DMS79 treated with DMSO at 0.1 percent for 48 hours (cell line): ENCODE measurements around the gene ZC3H7A.
A peak's percentile ranks its signal among the peaks of the same experiment; 100 is the strongest.
"Not testable (repeated sequence)": the region's sequence is repeated elsewhere in the genome, so short reads cannot be mapped to it uniquely, and the experiment has no call there.

Source experiments
- DNase-seq: peaks from one replicate; lab custom pipeline; 2025; lab: John Stamatoyannopoulos, UW

ZC3H7A gene

DNA sequence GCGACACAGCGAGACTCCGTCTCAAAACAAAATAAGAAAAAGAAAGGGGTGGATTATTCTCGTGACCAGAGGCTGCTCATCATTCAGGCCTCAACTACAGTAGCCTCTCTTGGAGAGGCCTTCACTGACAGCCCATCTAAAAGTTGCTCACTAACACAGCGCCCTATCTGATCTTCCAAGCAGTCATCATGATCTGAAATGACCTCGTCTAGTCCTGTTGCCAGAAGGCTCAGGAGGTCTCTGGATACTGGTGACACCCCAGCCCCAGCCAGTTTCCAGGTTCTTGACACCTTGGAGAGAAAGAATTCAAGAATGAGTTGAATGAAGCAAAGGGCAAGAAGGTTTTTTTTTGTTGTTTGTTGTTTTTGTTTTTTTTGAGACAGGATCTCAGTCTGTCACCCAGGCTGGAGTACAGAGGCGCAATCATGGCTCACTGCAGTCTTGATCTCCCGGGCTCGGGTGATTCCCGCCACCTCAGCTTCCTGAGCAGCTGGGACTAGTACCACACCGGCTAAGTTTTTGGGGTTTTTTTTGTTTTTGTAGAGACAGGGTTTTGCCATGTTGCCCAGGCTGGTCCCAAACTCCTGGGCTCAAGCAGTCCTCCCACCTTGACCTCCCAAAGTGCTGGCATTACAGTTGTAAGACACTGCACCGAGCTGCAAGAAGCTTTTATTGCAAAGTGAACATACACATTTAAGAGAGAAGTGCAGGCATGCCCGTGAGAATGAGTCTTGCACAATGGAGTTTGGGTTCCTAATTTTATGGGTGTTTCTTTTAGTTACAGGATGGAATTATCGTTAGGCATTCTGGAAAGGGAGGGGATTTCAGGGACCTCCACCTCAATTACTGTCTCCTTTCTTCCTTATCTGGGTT, 2.7 kb upstream of the ZC3H7A start:
- DNase-seq: no peak

DNA sequence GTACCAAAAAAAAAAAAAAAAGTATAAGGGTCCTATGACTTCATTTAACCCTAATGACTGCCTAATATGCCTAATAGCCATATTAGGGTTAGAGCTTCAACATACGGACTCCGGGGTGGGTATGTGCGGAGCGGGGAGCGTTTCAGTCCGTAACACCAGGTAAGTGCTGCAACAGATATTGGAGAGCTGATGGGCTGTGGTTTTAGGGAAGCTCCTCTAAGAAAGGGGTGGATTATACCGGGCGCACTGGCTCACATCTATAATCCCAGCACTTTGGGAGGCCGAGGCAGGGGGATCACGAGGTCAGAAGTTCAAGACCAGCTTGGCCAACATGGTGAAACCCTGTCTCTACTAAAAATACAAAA, 1.9 kb upstream of the ZC3H7A start:
- DNase-seq: no peak

GRCh38 chr16:11797957-11798299, 870 bp upstream of the ZC3H7A start:
- peak; percentile 20 for DNase-seq

DNA sequence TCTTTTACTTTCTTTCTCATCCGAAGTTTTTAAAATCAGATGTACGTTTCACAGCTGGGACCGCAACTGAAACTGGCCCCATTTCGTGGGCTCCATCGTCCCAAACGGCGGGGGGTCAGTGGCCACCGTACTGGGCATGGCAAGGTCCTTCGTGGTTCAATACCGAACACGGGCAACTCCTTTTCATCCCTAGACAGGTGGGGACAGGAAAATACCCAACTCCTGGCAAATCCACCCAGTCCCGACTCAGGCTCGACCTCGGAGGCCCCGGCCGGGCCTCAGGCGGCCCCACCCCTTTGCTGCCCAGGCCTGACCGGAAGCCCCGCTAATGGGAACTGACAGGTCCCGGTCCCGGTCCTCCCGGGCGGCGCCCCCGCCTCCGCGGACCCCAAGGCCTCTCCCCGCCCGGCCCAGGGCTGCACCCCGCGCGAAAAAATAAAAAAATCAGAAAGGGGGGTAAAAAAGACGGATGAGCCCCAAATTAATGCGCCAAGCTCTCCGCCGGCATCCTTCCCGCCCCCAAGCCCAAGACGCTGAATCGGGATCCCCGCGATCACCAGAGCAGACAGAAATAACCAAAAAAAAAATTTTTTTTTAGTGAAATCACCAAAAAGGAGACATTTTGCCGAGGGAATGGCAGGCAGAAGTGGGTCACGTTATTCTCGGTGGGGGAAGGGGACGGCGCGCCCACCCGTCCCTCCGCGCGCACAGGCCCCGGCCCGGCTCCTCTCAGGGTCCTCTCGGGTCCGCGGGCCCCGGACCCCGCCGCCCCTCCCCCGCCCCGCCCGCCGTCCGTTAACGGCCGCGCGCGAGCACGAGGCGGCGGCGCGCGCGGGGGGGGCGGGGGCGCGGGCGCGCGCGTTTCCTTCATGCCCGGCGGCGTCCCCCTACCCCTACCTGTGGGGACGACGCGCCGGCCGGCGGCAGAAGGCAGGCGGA, 562 bp downstream of the ZC3H7A start:
- no peak for DNase-seq

- no peak for DNase-seq
These were observed 1.2 kb downstream of the ZC3H7A start for GRCh38 chr16:11795887-11796226.

- DNase-seq: no peak
These were observed 1.8 kb downstream of the ZC3H7A start for GRCh38 chr16:11794996-11795886.

GRCh38 chr16:11794447-11794846, 2.6 kb downstream of the ZC3H7A start:
- DNase-seq: no peak

DNA sequence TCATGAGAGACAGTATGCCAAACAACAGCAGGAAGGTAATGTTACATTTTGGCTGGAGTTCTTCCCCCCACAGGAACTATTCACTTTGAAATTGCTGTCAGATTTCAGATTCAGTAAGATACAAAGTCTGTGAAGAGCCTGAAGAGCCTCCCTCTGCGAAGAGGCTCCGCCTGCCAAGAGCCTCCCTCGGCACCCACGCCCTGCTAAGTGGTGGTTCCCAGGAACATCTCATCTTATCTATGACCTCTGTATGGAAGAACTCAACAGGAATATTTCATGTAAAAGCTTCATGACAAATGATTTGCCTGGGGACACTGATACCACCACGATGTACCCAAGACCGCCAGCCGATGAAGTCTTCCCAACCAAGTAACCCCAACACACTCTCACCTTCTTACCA, 3.2 kb downstream of the ZC3H7A start:
- DNase-seq: peak; percentile 33

GRCh38 chr16:11792410-11793241, 4.4 kb downstream of the ZC3H7A start:
- DNase-seq: peak; percentile 90

DNA sequence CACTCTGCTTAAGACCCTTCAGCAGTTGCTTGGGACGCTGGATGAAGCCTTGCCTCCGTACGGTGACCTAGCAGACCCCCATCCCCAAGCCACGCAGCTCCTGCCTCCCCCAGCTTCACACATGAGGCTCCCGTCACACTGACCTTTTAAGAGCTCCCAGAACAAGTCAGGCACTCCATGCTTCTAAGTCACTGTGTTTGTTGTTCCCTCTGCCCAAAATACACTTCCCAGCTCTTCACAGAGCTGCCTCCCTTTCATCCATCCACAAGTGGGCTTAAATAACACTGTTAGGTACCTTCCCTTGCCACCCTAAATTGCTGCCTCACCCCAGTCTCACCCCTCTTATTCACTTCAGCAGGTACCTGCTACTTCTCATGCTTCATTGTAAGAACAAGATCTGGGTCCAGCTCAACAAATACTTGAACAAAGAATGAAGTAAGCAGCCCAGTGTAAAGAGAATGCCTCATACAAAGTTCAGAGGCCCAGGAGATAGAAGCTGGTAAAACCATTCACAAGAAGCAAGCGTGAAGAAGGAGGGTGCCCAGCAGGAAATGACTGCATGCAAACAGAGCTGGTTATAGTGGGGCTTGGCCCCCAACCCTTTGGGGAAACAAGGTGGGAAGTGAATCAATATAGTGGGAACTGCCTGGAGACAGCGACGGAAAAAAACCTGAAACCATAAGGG, 5.8 kb downstream of the ZC3H7A start:
- DNase-seq: peak; percentile 84

DNA sequence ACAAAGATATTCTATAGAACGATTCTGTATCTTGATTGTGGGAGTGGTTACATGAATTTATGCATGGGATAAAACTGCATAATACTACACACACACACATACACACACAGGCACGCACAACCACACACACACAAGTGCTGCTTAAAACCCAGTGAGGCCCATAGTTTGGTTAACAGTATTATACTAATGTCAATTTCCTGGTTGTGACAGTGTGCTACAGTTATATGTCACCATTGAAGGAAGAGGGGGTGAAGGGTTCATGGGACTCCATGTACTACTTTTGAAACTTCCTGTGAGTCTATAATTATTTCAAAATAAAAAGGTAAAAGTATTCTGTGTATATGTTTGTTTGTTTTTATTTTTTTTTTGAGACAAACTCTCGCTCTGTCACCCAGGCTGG, 8.1 kb downstream of the ZC3H7A start:
- no peak for DNase-seq

DNA sequence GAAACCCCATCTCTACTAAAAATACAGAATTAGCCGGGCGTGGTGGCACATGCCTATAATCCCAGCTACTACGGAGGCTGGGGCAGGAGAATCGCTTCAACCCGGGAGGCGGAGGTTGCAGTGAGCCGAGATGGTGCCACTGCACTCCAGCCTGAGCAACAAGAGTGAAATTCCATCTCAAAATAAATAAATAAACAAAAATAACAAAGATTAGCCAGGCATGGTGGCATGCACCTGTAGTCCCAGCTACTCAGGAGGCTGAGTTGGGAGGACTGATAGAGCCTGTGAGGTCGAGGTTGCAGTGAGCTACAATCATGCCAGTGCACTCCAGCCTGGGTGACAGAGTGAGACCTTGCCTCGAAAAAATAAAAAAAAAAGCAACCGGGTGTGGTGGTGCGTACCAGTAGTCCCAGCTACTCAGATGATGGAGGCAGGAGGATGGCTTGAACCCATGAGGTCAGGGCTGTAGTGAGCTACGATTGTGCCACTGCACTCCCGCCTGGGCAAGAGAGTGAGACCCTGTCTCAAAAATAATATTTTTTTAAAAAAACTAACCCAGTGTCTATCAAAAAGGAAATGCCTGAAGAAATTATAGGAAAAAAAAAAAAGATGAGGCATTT, 12.0 kb downstream of the ZC3H7A start:
- not testable (repeated sequence) for DNase-seq

DNA sequence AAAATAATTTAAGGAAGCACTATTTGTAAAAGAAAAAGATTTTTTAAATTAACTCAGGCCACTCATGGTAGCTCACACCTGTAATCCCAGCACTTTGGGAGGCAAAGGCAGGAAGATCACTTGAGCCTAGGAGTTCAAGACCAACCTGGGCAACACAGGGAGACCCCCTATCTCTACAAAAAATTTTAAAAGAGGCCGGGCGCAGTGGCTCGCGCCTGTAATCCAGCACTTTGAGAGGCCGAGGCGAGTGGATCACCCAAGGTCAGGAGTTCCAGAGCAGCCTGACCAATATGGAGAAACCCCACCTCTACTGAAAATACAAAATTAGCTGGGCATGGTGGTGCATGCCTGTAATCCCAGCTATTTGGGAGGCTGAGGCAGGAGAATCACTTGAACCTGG, 12.7 kb downstream of the ZC3H7A start:
- not testable (repeated sequence) for DNase-seq

DNA sequence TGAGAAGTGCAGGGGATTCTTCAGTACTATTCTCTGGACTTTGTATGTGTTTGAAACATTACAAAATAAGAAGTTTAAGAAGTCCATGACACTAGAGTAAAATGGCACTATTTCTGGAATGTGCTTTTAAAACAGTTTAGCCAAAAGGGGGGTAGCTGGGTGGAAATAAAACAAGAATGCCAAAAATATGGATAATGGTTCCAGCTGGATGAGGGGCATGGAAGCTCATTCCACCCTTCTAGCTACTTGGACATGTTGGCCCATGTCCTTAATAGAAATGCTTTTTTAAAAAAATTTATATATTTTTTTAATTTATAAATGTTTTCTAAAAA, 13.1 kb downstream of the ZC3H7A start:
- no peak for DNase-seq

DNA sequence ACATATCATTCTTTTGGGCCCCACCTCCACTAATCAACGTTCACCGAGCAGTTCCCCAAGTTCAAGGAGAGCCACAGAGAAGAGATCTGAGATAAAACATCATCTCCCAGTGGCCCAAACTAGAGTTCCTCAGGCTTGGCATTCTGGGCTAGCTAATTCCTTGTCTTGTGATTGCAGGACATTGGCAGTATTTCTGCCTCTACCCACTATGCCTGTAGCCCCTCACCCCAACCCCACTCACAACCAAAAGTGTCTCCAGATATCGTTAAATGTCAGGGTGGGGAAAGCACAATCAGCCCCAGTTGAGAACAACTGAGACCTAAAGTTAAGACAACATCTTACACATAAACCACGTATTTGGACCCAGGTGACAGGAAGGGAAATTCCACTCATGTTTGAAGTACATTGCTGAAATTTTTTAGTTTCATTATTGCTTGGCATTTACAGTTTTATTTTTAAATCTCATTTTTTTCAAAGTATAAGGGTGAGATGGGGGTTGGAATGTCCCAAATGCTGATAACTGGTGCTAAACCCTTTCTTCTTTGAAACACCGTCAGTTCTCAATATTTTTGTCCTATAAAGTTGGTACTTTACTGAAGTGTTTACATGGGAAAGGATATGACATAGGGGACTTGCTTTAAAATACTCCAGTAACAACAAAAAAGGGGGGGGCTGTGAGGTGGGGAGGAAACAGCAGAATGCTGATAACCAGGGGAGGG, 13.6 kb downstream of the ZC3H7A start:
- no peak for DNase-seq

- peak; percentile 21 for DNase-seq
These were observed 15.3 kb downstream of the ZC3H7A start for GRCh38 chr16:11781773-11782172.

DNA sequence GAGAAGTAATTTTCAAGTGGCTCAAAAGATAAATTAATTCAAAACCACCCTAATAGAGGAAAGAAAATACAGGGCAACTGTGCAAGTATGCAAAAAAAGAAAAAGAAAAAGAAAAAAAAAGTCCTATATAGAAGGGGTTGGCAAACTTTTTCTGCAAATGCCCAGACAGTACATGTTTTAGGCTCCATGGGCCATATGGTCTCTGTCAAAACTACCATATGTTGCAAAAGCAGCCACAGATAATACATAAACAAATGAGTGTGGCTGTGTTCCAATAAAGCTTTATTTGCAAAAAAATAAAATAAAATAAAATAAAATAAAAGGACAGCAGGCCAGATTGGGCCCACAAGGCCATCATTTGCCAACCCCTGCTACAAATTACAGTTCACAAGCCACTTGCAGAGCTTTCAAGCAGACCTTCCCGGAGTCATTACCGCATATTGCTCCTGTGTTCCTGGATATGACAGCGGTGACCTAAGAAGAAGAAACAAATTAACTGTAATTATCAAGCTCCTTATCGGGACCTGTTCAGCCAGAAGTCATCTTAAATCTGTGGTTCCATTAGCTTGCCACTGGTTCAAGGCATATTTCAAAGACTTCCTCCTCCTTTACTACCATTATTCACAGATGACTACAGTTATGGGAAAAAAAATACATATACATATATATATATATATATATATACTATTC, 15.9 kb downstream of the ZC3H7A start:
- peak; percentile 13 for DNase-seq

DNA sequence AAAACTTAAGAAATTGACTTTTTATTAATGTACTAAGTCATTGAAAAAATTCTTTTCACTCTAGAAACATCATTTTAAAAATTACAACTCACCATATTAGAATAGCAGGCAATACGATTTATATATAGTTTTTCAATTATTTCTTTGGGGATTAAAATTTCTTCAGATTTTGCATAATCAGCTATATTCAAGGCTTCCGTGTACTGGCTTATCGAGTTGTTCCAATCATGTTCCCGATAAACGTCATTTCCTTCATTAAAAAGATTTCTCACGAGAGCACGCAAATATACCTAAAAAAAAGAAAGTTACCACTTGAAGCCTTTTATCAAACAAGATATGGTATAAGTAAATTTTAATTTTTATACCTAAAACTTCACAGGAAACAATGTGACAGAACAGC, 18.0 kb downstream of the ZC3H7A start:
- no peak for DNase-seq

DNA sequence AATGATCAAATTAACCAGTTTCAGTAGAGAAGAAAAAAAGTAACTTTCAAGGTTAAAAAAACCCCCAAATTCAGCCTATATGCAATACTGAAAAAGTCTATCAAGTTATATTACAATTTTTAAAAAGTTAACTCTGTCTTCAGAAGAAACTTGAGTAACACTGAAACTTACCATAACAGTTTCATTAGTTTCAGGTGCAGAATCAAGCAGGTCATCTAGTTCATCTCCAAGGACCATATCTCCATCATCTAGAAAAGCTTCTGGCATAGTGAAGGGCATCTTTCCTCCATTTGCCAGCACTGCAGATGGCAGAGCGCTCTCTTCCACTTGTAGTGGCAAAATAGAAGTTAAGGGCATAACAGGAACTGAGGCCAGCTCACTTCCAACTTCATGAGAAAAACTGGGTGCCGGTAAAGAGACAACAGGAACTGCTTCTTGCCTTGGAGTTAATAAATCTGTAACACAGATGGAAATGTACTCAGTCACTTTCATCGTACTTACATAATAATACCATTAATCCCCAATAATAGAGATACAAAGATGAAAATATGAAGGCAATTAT, 22.9 kb downstream of the ZC3H7A start:
- DNase-seq: no peak
